Measurements from ENCODE around the gene PPARG.

PPARG gene

GRCh38 chr3:12345584-12346494, 57.0 kb downstream of the PPARG start:
- DNase-seq: peak; percentile 15 to 37

DNA sequence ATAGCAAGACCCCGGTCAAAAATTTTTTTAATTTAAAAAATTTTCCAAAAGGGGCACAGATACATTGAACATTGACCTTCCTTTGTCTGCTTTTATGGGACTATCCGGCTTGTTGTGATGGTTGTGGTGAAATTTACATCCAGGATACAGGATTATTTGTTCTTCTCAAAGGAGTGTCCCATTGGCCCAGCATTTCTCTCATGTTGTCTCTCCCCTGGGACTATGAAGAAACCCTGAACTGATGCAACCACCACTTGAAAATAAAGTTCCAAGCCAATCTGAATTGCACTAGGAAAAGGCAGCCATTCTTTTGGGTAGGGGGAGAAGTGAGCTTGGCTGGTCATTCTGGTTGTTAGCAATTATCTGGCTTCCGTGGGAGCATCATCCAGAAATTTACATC, 58.4 kb downstream of the PPARG start:
- no peak for DNase-seq

- DNase-seq: no peak
These were observed 61.3 kb downstream of the PPARG start for GRCh38 chr3:12349895-12350811.

- DNase-seq: no peak
These were observed 62.3 kb downstream of the PPARG start for GRCh38 chr3:12351145-12351544.

DNA sequence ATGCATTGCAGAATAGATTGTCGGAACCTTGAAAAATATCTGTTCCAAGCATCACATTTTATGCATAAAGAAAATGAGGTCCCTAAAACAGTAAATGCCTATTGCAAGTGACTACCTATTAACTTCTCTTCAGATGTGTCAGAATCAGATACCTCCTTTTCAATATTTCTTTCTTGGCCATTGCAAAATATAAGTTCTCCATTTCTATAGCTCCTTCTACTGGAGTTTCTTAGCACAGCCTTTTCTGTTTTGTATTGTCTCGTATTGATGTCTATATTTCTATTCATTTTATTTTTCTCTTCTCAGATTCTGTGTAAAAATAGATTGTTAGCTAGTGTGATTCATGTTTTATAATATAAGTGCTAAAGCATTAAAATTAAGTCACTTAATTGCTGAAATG, 63.4 kb downstream of the PPARG start:
- DNase-seq: no peak

- no peak for DNase-seq
These were observed 63.9 kb downstream of the PPARG start for GRCh38 chr3:12352755-12353154.

- DNase-seq: no peak
These were observed 65.1 kb downstream of the PPARG start for GRCh38 chr3:12353796-12354525.

DNA sequence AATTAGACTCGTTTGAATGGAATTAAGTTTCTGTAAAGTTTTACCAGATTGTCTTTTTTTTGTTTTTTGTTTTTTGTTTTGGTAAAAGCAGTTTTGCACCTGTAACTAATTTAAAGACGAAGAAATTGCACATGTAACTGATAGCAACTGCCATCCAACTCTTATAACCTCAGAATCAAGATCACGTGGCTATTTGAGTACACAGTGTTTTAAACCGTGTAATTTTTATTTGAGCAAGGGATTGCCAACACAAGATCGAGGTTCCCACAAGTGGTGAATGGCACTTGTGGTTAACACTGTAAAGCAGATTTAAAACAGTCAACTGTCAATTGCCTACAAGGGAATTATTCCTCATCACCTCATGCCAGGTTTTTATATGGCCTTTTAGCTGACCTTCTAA, 67.3 kb downstream of the PPARG start:
- DNase-seq: no peak

- DNase-seq: no peak
These were observed 68.1 kb downstream of the PPARG start for GRCh38 chr3:12356996-12357395.

- DNase-seq: no peak
These were observed 68.6 kb downstream of the PPARG start for GRCh38 chr3:12357456-12357855.

GRCh38 chr3:12363397-12364195, 74.7 kb downstream of the PPARG start:
- DNase-seq: no peak

DNA sequence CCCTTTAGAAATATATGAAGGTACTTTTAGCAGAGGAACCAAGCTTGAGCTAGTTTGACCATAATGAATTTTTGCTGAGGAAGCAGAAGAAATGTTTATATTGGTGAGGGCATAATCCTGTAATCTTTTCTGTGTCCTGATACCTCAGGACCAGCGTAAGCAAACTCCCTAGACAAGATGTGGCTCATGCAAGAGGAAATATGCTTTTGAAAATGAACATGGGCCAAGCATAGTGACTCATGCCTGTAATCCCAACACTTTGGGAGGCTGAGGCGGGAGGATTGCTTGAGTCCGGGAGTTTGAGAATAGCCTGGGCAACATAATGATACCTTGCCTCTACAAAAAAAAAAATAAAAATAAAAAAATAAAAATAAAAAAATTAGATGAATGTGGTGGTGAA, 78.5 kb downstream of the PPARG start:
- DNase-seq: no peak

DNA sequence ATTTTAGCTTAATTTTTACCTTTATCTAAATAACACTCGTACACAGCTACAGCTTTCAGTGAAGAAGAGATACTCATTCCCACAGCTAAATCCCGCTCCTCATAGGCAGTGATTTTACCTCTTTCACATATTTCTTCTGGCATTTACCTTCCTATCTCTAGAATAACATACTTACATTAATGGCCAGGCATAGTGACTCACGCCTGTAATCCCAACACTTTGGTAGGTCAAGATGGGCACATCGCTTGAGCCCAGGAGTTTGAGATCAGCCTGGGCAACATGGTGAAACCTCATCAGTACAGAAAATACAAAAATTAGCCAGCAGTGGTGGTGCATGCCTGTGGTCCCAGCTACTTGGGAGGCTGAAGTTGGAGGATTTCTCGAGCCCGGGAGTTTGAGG, 80.2 kb downstream of the PPARG start:
- no peak for DNase-seq

- DNase-seq: no peak
These were observed 80.7 kb downstream of the PPARG start for GRCh38 chr3:12369598-12369997.

GRCh38 chr3:12370758-12371157, 81.9 kb downstream of the PPARG start:
- no peak for DNase-seq

- no peak for DNase-seq
These were observed 82.8 kb downstream of the PPARG start for GRCh38 chr3:12371525-12372140.

DNA sequence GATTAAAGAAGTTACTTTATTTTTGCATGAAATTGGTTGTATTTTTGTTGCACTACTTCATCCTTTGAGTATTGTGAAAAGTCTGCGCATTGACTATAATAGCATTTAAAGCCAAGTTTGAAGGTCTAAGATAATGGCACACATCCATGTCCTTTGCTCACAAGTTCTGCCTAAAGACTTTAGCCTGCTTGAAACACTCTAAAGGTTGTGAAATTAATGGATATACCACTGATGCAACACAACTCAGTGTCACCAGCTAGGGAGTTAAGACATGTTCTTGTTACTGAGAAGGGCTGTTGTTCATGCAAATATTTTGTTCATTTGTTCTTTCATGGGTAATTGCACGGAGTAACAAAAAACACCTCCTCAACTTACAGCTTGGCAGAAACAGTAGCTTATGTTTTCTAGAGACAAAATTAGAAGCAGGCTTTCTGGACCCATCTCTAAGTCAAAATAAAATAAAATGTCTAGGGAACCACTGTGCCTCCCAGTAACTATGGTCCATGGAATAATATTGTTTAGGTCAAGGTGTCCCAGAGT, 83.9 kb downstream of the PPARG start:
- no peak for DNase-seq

- DNase-seq: no peak
These were observed 86.7 kb downstream of the PPARG start for GRCh38 chr3:12375572-12375971.

GRCh38 chr3:12379640-12380429, 91.0 kb downstream of the PPARG start:
- no peak for DNase-seq

GRCh38 chr3:12380461-12380860, 91.6 kb downstream of the PPARG start:
- no peak for DNase-seq

DNA sequence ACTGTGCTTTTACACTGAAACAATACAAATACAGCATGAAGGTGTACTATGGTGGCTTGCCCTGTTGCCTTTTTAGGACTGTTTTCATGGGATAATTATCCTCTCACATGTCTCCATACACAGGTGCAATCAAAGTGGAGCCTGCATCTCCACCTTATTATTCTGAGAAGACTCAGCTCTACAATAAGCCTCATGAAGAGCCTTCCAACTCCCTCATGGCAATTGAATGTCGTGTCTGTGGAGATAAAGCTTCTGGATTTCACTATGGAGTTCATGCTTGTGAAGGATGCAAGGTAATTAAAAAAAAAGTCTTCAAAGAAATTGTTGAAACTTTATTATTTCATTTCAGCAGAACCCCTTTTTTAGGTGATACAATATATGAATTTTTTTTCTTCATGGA, 92.3 kb downstream of the PPARG start:
- no peak for DNase-seq
